Osteocyte (in vitro differentiated cells): Measurements from ENCODE around the gene GALNT9. TPM values are rescaled to one million over a fixed set of nuclear protein-coding genes. Genes with fewer than 3 reads are reported as not detected.

Experiments
- DNase-seq: peaks from one replicate; pipeline ENCODE4 v3.0.0; 2021; ENCODE audit warnings: mixed read lengths; ENCODE audit not compliant: unreplicated experiment; ENCODE audit errors: extremely low spot score
- H3K27ac Mint-ChIP-seq: one replicate; pipeline ENCODE4 v1.8.0; 2021; ENCODE audit warnings: mild to moderate bottlenecking, mixed read lengths; ENCODE audit not compliant: unreplicated experiment
- H3K27me3 Mint-ChIP-seq: one replicate; pipeline ENCODE4 v1.8.0; 2021; ENCODE audit warnings: mixed read lengths; ENCODE audit not compliant: unreplicated experiment
- H3K36me3 Mint-ChIP-seq: one replicate; pipeline ENCODE4 v1.8.0; 2021; ENCODE audit warnings: mixed read lengths; ENCODE audit not compliant: unreplicated experiment
- H3K4me1 Mint-ChIP-seq: one replicate; pipeline ENCODE4 v1.8.0; 2021; ENCODE audit warnings: mixed read lengths; ENCODE audit not compliant: unreplicated experiment
- H3K4me3 Mint-ChIP-seq: one replicate; pipeline ENCODE4 v1.8.0; 2021; ENCODE audit warnings: mild to moderate bottlenecking, moderate library complexity, mixed read lengths; ENCODE audit not compliant: unreplicated experiment
- H3K9me3 Mint-ChIP-seq: one replicate; pipeline ENCODE4 v1.8.0; 2021; ENCODE audit warnings: mixed read lengths; ENCODE audit not compliant: unreplicated experiment
- CTCF ChIP-seq: fragments of 200-600 bp; sonication (generic); IDR thresholded peaks from 2 replicates; pipeline ENCODE4 v1.5.0; 2021; ENCODE audit warnings: antibody characterized with exemption, mild to moderate bottlenecking, moderate library complexity
- total RNA-seq: library from RNA; stranded (reverse); gene quantifications from 2 replicates; pipeline ENCODE4 v1.2.1, GENCODE V29; 2021

GALNT9 gene
- total RNA-seq, 1 donor from 2014 or later: not detected

DNA sequence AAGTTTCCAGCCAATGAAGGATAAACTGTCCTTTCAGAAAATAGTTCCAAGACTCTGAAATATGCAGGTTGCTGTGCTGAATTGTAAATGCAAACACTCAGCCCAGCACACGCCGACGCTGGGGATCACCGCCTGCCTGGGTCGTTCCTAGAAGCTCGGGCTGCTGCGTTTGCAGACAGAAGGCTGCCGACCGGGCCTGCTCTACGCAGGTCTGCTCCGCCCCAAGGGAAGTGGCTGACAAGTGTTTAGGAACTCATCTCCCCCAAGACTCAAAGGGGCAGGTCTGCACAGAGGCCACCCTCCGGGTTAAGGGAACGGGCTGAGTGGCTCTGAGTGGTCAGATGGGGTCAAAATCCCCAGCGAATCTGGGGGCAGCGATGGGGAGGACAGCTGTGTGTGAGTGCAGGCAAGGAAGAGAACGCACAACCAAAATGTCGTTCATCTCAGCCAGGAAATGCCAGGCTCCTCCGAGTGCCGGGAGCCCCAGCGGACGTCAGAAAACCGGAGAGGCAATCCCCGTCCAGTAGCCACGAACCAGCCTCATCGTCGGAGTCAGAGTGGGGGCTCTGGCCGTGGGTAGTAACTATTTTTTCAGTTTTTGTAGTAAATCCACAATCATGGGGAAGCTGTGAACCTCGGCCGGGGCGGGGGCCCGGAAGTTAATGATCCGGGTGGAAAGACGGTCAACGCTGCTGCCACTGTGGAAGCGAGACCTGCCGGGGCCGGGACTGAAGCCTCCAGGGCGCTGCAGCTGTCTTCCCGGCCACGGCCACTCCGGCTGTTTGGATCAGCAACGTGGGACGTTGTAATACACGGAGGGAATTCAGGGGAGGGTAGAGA, 6.0 kb downstream of the GALNT9 start:
- peaks cover 21% of the 10 kb centered on the region for H3K27me3 Mint-ChIP-seq
- no peak for TF ChIP-seq CTCF
- no peaks in the 10 kb centered on the region for H3K36me3 Mint-ChIP-seq
- H3K27ac Mint-ChIP-seq: no peak overlapping the region
- no peak overlapping the region for H3K4me3 Mint-ChIP-seq
- no peaks in the 10 kb centered on the region for H3K9me3 Mint-ChIP-seq
- DNase-seq: no peak
- H3K4me1 Mint-ChIP-seq: no peaks in the 10 kb centered on the region

DNA sequence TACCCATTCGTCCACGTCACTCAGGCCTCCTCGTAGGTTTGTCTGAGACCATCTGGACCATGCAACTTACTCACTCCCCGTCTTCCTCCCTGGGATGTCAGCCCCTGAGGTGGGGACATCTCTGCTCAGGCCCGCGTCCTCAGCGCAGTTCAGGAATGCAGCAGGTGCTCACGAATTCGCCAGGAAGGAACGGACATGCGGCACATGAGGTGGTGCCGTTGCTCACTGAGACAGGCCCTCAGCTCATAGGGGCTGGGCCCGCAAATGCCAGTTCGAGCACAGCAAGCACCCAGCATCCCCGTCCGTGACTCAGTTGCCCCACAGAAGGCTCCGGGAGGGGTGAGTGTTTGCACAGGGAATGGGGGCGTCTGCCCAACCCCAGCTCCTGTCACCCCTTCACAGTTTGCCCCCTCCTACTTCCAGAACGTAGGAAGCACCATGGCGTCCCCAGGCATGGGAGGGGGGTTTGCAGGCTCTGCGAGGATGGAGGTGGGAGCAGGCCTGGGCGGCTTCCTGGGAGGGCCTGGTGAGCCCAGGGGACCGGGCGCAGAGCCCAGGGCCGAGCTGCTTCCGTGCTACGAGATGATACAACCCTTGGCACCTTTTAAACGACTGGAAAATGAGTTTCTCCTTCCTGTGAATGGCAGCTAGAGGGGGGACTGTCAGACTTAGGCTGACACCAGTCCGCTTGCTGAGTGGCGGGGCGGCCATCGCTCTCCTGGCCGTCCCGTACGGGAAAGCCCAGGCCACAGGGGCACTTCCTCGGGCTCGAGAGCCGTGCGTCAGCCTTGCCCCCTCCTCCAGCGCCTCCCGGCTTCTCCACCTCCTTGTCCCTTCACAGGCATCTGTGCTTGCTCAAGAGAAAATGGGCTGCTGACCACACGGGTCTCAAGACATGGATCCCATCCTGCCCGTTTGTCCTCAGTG, 6.9 kb downstream of the GALNT9 start:
- H3K9me3 Mint-ChIP-seq: no peaks in the 10 kb centered on the region
- H3K4me1 Mint-ChIP-seq: no peaks in the 10 kb centered on the region
- DNase-seq: no peak
- H3K4me3 Mint-ChIP-seq: no peak overlapping the region
- H3K27me3 Mint-ChIP-seq: peaks cover 16% of the 10 kb centered on the region
- no peaks in the 10 kb centered on the region for H3K36me3 Mint-ChIP-seq
- TF ChIP-seq CTCF: no peak
- H3K27ac Mint-ChIP-seq: no peak overlapping the region

DNA sequence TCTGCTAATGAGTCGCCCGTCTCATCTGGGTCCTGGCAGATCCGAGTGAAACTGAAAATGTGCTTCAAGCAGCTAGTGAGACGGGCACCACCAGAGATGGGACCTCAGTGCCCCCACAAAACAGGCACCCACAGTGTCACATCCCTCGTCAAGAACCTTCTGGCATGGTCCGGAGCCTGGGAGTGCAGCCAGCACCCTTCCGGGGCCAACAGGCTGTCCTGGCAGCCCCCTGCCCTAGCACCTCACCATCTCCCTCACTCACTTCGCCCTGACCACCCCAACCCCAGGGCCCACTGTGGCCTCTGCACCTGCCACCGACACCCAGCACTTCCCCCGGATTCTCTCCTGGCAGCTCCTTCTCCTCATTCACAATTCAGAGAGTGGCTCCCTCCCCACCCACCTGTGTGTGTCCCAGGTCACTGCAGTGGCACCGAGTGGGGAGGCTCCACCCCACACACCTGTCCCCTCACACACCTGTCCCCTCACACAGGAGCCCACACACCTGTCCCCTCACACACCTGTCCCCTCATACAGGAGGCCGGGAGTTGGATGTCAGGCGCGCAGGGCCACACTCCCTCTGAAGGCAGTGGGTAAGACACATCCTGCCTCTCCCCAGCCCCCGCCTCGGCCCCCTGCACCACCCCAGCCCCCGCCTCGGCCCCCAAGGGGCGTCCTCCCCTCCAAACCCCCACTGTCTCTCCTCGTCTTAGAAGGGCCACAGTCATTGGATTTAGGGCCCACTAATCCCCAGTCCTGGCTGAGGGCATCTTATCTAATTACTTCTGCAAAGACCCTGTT, 7.9 kb downstream of the GALNT9 start:
- Mint-ChIP-seq H3K4me1 (no peaks in the 10 kb centered on the region), H3K36me3 (no peaks in the 10 kb centered on the region), H3K4me3 (no peak overlapping the region), H3K9me3 (no peaks in the 10 kb centered on the region), H3K27me3 (peaks cover 19% of the 10 kb centered on the region), H3K27ac (no peak overlapping the region)
- DNase-seq: no peak
- TF ChIP-seq CTCF: no peak

- no peak for TF ChIP-seq CTCF
- Mint-ChIP-seq H3K27me3 (peaks cover 20% of the 10 kb centered on the region), H3K4me1 (no peaks in the 10 kb centered on the region), H3K27ac (no peak overlapping the region), H3K9me3 (no peaks in the 10 kb centered on the region), H3K36me3 (no peaks in the 10 kb centered on the region), H3K4me3 (no peak overlapping the region)
- DNase-seq: no peak
Observed at GRCh38 chr12:132320767-132321211, 8.6 kb downstream of the GALNT9 start.
